Erythroblast (primary cell): ENCODE results near the gene TMEM178A.
"Not testable (repeated sequence)": the region's sequence is repeated elsewhere in the genome, so short reads cannot be mapped to it uniquely, and the experiment has no call there.

Experiments
- DNase-seq, 2 experiments: peaks; one replicate each; lab custom pipeline; 2025; lab: John Stamatoyannopoulos, UW
- GATA1 ChIP-seq: IDR thresholded peaks from 2 replicates; pipeline ENCODE4 v1.6.1; 2011; ENCODE audit warnings: low read depth, mild to moderate bottlenecking, control low read depth, low read length, moderate library complexity
- POLR2A ChIP-seq: IDR thresholded peaks from 2 replicates; pipeline ENCODE4 v1.6.1; 2011; ENCODE audit warnings: mild to moderate bottlenecking, low read length

Gene TMEM178A

GRCh38 chr2:39665811-39666490, at the start of gene TMEM178A:
Gene TMEM178A, plus strand, starts transcription at chr2:39665917. Its CDS starts 58 bp downstream, at chr2:39665975.
- DNase-seq = no peak
- TF ChIP-seq POLR2A (no peak), GATA1 (no peak)

DNA sequence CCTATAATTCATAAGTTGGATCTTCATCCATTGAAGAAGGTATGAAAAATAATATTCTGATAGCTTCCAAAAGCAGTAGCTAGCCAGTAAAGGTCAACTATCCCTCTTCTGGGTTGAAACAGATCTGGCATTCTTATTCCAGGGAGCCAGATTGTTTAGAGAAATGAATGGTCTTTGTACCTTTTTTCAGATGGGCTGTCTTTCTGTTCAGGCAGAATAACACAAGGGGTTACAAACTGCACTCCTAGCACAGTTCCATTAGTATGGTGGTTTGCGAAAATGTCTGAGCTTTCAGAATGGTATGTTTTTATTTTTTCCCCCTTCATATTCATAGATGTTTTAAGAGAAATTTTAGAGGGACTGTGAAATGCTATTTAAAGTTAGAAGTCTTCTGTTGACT, 47.5 kb upstream of the TMEM178A start:
- no peak for TF ChIP-seq POLR2A
- TF ChIP-seq GATA1 = no peak

GRCh38 chr2:39618736-39619135, 47.0 kb upstream of the TMEM178A start:
- TF ChIP-seq GATA1 (no peak), POLR2A (no peak)
- DNase-seq = no peak

More for the DNA sequence above, 47.5 kb upstream of the TMEM178A start:
- DNase-seq = no peak

DNA sequence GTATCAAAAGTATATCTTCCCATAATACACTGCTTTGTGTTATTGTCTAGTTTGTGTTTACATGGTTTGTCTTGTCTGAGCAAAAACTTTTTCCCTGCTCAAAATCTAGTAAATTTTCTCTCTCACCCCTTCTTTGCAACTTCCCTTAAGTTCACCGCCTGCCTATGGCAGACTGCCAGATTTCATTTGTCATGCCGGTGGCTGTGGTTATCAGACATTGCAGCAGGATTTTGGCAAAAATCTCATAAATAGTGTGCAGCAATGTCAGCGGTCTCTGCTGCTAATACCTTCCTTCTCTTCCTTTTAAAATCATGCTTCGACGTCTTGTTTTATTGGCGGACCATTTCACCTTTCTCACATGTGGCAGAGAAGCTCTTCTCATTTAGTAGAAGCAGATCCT, 45.6 kb upstream of the TMEM178A start:
- DNase-seq = peak; percentile 71 to 78
- no peak for TF ChIP-seq GATA1
- no peak for TF ChIP-seq POLR2A

DNA sequence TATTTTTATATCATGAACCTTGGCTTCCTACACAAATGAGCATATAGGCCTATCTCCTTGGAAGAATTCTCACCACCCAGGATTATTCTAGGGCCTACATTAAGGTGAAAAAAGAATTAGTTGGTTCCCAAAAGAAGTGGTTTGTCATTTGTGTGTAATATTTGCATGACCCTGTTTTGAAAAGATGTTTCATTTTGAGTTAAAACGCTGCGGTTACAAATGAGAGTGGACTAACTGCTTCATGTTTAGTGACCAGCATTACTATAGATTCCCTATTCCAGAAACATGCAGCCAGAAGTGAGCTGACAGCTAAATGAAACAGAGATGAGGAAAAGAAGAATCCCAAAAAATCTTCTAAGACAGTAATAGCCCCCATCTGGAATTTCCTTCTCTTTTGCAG, 44.1 kb upstream of the TMEM178A start:
- no peak for DNase-seq
- TF ChIP-seq POLR2A (no peak), GATA1 (no peak)

GRCh38 chr2:39622860-39623259, 42.9 kb upstream of the TMEM178A start:
- DNase-seq = no peak
- TF ChIP-seq POLR2A (no peak), GATA1 (no peak)

DNA sequence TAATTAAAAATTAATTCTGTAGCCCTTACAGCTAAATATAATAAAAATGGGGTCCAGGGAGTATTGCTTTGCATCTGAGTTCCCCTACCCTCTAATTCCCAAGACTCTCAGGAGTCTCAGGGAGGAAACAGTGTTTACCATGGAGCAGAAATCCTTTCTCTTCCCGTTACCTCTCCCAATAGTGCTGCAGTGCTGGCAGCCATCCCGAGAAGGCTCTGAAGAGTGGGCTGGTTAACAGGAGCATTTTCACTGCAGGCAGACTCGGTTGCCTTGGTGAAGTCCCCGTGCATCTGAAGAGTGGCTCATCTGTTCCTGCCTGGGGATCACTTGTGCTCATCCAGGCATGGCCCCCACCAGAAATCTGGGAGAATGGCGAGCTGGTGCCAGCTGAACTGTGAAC, 41.8 kb upstream of the TMEM178A start:
- TF ChIP-seq GATA1 (no peak), POLR2A (no peak)
- DNase-seq = no peak

DNA sequence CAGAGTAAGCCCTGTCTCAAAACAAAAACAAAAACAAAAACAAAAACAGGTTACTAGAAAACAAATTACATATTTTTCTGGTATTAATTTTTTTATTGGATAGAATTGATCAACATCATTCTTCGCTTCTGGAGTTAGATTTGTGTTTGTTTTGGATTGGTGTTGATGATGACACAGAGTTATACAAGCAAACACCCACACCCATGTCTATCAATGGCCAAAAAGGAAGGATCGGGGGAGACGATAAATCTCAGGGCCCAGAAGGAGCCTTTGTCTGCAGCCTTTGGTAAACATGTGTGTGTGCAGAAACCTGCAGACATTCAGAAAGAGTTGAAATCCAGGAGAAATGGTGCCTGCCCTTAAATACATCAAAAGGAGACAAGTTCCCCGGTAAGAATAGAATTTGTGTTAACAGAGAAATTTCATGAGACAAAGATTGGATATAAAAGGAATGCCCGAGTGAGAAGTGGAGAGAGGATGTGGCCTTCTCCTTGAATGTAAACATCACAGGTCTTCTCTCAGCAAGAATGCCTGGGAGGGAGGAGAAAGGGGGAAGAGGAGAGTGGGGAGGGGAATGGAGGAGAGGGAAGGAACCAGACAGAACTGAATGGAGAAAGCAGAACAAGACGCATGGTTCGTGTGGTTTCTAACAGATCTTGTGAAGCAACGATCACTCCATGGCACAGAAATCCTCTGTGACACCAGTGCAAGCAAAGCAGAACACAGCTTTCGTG, 40.4 kb upstream of the TMEM178A start:
- no peak for TF ChIP-seq POLR2A
- no peak for TF ChIP-seq GATA1
- DNase-seq = no peak

DNA sequence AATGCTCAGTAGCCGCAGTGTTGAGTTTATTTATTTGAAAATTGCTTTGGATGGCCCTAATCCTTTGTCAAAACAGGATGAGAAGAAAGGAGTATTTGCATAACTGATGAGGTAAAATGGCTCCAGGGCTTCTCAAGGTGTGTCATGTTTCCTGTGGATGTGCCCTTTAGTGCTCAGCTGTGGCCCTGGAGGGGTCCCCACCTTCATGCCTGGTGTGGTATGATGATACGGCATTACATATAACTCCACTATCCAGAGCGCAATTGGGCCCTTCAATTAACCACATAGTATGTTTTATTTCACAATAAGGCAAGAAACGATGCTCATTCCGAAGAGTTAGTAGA, 39.8 kb upstream of the TMEM178A start:
- no peak for DNase-seq
- TF ChIP-seq GATA1 = no peak
- no peak for TF ChIP-seq POLR2A

DNA sequence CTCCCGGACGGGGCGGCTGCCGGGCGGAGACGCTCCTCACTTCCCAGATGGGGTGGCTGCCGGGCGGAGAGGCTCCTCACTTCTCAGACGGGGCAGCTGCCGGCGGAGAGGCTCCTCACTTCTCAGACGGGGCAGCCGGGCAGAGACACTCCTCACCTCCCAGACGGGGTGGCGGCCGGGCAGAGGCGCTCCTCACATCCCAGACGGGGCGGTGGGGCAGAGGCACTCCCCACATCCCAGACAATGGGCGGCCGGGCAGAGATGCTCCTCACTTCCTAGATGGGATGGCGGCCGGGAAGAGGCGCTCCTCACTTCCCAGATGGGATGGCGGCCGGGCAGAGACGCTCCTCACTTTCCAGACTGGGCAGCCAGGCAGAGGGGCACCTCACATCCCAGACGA, 37.4 kb upstream of the TMEM178A start:
- not testable (repeated sequence) for DNase-seq

DNA sequence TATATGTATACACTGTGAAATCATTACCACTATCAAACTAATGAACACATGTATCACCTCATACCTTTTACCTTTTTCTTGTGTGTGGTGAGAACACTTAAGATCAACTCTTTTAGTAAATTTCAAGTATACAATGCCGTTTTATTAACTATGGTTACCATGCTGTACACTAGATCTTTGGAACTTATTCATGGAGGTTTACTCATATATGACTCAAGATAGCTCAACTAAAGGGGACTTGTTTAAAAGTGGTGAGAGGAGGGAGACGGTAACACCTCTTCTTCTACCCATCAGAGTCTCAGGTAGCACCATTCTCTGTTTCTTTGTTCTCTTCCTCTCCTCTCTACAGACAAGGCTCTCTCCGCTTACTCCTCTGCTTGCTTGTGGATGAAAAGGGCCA, 36.1 kb upstream of the TMEM178A start:
- no peak for TF ChIP-seq POLR2A
- TF ChIP-seq GATA1 = no peak
- DNase-seq = no peak

GRCh38 chr2:39631256-39631655, 34.5 kb upstream of the TMEM178A start:
- DNase-seq = no peak
- TF ChIP-seq POLR2A (no peak), GATA1 (no peak)

- TF ChIP-seq GATA1 = no peak
- no peak for TF ChIP-seq POLR2A
- no peak for DNase-seq
Measured at GRCh38 chr2:39631718-39632117, 34.0 kb upstream of the TMEM178A start.

DNA sequence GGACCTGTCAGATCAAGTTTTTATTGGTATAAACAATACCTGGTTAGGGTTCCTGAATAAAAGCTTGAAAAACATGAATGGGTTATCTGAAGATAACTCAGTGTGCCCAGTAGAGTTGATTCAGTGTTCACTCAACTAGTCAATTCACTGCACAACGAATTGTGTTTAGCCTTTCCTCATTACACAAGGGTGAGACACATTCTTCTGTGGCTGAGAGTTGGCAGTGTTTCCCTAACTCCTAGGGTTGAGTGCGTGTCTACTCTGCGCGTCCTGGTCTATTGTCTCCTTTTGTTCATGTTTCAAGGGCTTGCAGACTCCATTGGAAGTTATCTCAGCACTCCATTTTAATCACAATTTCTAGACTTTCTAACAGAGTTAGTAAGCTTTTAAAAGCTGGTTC, 32.8 kb upstream of the TMEM178A start:
- no peak for TF ChIP-seq GATA1
- TF ChIP-seq POLR2A = no peak
- no peak for DNase-seq

DNA sequence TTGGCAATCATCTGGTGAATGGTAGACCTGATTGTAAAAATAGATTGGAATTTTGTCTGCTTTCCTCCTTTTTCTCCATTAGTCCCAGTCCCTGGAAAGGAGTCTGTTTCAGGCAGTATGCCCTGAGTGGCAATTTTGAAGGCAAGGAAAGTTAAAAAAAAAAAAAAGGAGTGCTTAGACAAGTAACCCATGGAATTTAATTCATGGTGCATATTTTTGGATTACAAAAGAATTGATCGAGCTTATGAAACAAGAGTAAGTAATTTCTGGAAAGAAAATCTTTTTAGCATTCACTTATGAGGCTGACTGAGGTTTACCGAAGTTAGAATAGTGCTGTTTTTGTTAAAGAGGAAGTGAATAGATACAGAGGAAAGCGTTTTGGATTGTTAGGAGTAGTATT, 29.4 kb upstream of the TMEM178A start:
- TF ChIP-seq POLR2A (no peak), GATA1 (no peak)
- DNase-seq = no peak

DNA sequence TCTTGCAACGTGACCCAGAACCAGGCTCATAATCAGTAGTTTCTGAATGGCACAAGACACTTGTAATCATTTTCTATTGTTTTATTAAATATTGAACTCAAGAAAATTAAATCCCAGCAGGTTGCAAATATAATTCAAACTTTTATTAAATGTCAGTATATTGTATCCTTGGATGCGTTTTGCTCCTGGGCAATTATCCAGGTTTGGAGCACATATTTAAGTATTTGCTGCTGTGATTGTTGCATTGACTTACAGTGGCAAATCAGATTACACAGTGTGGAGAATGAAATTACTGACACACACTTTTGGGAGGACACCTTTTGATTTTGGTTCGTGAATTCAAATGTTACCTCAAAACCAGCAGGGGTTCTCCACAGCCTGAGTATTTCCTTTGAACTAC, 27.1 kb upstream of the TMEM178A start:
- TF ChIP-seq POLR2A (no peak), GATA1 (no peak)

DNA sequence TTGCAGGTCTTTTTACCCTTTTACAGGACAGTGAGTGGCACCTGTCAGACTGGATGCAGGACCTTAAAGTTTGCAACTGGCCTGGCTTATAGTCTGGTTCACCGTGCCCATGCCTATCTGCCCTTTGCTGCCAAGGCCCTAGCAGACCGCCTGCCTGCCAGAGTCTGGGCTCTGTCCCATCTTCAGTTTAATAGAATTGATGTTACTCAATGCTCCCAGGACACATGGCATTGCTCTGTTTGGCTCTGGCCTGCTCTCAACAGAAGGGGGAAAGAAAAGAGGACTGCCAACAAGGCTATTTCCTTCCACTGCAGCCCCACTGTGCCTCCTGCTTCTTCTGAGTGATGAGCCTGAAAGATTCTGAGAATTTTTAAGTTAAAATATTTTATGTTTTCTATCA, 25.6 kb upstream of the TMEM178A start:
- no peak for TF ChIP-seq GATA1
- no peak for TF ChIP-seq POLR2A
- DNase-seq = no peak

More for the DNA sequence above, 27.1 kb upstream of the TMEM178A start:
- DNase-seq = no peak
